ENCODE data around the gene FBXW2.

DNA sequence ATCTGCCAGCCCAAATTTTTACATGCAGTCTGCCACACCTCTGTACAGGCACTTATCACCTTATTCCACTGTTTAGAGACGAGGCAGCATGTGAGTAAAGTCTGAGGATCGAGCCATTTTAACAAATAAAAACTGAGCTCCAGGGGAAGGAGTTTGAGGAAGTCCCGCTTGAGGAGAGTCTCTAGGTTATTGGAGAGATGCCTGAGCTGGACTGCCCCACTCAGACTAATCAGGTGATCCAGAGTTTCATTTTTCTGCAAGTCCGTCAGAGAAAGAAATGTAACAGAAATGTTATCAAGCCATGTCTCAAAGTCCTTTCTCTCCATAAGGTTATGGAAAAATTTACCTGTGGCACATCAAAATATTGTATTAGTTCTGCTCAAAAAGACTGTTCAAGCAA lies 5.3 kb downstream of the FBXW2 start:
- TF ChIP-seq EZH2 (IDR thresholded peaks at IDR 0.05; ENCODE audit: insufficient read depth, poor library complexity, severe bottlenecking) (no peak), EZH2phosphoT487 (IDR thresholded peaks at IDR 0.05; ENCODE audit: insufficient read depth, low read depth) (no peak)

Data from GM23248 (cell line).